Activated CD4-positive, alpha-beta T cell treated with anti-CD3 and anti-CD28 coated beads, Interleukin-2, amount 50 U/mL, for 24 hours (primary cell): Measurements from ENCODE around the gene TSPAN10.

Experiments used
- DNase-seq, 2 donors: peaks; one replicate each; pipeline ENCODE4 v3.0.0-alpha.2; 2020; ENCODE audit warnings: low read depth in 1 of 2, low spot score in 1 of 2

The TSPAN10 gene

DNA sequence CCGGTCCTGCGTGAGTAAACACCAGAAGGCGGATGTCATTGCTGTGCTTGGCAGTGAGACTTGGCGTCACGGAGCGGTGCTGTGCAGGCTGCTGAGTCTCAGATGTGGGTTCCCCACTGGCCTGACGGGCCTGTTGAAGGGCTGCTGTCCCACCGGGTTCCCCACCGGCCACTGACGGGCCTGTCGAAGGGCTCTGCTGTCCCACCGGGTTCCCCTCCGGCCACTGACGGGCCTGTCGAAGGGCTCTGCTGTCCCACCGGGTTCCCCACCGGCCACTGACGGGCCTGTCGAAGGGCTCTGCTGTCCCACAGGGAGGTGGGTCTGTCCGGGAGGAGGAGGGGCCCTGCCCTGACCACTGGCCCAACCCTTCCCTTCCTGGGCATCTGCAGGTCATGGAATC, 49.6 kb downstream of the TSPAN10 start:
- DNase-seq: no peak

DNA sequence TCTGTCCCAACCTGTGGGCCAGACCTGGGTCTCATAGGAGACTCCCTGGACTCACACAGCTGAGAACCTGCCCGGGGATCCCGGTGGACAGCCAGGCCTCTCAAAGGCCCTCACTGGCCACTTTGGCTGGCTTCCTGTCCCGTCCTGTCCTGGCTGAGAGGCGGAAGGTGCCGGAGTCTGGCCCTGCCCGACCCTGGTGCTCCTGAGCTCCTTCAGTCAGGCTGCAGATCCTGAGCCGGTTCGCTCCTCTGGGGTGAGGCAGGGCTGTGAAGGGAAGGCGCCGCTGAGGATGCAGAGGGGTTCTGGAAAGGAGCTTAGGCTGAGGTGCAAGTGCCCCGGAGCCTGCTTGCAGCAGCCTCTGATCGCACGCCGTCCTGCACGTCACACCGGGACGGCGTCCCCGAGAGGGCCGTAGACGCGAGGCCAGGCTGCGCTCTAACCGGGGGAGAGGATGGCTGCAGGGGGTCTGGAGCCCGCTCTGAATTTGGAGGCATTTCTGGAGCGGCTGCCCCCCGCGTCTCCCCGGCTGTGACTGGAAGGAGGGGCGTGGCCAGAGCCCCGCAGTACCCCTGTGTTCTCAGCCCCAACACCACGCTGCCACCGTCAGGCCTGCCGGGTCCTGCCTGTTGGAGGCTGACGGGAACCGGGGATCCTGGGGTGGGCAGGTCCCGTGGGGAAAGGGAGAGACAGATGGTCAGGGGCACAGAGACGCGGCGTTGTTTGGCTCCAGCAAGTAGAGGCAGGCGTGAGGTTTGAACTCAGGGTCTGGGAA, 51.0 kb downstream of the TSPAN10 start:
- no peak for DNase-seq

DNA sequence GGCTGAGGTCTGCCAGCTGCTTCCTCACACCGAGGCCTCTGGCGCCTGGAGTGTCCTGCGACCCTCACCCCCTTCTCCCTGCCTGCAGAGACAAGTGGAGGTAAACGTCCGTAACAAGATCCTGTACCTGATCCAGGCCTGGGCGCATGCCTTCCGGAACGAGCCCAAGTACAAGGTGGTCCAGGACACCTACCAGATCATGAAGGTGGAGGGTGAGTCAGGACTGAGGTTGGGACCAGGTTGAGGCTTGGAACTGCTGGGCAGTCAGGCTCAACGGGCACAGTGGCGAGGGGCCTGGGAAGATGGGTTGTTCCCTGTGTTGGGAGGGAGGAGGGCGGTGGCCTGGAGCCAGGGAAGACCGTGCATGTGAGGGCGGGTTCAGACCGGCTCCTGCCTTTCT, 51.6 kb downstream of the TSPAN10 start:
- DNase-seq: no peak

DNA sequence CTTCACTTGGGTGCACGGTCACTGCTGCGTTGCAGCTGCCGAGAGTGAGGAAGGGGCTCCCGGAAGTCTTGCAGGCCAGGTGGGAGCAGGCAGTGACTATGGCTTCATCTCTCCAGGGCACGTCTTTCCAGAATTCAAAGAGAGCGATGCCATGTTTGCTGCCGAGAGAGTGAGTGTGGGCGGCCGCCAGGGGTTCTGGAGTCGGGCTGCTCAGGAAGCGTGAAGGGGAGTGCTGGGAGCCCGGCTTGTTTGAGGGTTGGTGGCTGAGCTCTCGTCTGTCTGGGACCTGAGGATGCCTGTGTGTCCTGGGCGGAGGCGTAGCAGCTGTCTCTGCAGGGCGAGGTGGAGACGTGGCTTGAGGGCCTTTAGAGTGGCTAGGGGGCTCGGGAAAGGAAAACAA, 53.1 kb downstream of the TSPAN10 start:
- no peak for DNase-seq

DNA sequence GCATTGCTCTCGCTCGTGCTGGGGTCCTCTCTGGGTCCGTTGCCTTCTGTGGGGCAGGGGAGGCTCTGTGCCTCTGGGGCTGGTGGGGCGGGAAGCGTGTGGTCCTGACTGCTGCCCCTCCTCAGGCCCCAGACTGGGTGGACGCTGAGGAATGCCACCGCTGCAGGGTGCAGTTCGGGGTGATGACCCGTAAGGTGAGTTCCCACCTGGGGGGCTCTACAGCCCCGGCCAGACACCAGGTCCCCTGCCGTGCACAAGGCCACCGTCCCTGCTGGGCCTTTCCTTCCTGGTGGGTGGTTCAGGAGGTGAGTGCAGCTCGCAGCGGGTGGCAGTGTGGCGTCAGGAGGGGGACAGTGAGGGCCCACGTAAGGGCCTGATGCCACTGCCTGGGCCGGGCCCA, 53.6 kb downstream of the TSPAN10 start:
- DNase-seq: no peak

DNA sequence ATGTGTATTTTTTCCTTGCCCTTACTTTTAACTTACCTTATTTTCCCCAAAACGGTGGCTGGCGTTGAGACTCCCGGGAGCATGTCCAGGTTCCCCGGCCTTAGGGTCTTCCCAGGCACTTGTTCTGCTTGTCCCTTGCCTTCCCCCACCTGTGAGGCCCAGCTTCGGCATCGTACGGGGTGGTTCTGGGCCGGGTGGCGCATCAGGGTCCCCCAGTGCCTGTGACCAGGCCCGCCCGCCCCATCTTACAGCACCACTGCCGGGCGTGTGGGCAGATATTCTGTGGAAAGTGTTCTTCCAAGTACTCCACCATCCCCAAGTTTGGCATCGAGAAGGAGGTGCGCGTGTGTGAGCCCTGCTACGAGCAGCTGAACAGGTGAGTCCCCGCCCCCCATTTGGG, 54.2 kb downstream of the TSPAN10 start:
- no peak for DNase-seq

DNA sequence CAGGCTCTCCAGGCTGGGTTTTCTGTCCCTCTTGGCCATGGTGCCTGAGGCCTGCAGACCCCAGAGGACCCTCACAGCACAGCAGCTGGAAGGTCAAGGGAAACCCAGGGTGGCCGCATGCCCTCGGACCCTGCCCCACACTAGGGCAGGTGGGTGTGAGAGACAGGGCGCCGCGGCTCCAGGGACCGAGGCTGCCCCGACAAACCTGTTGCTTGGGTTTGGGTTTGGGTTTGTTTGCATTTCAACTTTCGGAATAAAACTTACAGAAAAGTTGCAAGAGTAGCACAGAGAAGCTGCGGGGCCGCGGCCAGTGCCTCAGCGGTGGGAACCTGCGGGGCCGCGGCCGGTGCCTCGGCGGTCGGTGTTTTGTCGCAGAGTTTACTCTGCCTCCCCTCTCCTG, 54.6 kb downstream of the TSPAN10 start:
- DNase-seq: no peak

DNA sequence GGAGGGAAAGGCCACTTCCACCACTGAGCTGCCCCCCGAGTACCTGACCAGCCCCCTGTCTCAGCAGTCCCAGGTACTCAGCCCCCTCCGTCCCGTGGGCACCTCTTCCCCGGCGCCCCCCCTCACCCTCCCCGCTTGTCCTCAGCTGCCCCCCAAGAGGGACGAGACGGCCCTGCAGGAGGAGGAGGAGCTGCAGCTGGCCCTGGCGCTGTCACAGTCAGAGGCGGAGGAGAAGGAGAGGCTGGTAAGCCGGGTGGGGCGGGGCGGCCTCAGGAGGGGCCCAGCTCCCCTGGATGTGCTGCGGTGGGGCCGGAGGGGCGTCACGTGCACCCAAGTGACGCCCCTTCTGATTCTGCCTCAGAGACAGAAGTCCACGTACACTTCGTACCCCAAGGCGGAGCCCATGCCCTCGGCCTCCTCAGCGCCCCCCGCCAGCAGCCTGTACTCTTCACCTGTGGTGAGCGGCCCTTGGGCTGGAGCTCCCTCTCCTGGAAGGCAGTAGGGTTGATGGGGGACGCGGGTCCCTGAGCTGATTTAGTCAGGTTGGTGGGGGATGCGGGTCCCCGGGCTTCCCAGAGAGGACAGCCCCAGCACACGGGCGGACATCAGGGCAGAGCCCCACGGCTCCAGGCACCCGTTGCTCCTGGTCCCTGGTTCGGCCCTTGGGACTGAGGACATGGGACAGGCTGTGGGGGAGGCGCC, 56.7 kb downstream of the TSPAN10 start:
- DNase-seq: no peak

DNA sequence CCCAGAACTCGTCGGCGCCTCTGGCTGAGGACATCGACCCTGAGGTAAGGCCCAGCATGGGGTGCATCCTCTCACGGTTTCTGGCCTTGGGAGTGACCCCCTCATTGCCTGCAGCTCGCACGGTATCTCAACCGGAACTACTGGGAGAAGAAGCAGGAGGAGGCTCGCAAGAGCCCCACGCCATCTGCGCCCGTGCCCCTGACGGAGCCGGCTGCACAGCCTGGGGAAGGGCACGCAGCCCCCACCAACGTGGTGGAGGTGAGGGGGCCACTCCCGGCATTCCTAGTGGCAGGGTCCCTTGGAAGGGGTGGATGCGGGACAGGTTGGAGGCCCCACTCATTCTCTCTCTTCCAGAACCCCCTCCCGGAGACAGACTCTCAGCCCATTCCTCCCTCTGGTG, 57.8 kb downstream of the TSPAN10 start:
- no peak for DNase-seq

DNA sequence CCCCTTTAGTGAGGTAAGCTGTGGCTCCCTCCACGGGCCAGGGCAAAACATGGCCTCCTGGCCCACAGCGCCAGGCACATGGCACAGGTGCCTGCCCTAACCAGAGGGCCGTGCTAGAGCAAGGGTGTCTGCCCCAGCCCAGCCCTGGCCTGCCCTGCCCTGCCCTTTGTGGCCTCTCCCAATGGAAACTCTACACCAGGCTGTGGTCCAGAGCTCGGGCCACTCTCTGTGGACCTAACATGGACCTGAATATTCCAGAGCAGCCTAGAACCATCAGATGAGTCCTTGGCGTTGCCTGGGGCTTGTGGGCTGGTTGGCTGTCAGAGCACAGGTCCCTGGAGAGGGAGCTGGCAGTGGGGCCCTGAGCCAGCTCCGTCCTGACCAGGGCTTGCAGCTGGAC, 58.2 kb downstream of the TSPAN10 start:
- DNase-seq: no peak

DNA sequence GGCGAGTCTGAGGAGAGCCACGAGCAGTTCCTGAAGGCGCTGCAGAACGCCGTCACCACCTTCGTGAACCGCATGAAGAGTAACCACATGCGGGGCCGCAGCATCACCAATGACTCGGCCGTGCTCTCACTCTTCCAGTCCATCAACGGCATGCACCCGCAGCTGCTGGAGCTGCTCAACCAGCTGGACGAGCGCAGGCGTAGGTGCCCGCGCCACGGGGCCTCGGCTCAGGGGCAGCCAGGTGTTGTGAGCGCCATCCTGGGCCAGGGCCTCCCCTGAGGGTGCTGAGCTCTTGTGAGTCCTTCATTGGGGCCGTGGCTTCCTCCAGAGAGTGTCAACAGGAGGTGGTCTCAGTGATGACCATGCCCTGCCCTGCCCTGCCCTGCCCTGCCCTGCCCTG, 58.8 kb downstream of the TSPAN10 start:
- no peak for DNase-seq

DNA sequence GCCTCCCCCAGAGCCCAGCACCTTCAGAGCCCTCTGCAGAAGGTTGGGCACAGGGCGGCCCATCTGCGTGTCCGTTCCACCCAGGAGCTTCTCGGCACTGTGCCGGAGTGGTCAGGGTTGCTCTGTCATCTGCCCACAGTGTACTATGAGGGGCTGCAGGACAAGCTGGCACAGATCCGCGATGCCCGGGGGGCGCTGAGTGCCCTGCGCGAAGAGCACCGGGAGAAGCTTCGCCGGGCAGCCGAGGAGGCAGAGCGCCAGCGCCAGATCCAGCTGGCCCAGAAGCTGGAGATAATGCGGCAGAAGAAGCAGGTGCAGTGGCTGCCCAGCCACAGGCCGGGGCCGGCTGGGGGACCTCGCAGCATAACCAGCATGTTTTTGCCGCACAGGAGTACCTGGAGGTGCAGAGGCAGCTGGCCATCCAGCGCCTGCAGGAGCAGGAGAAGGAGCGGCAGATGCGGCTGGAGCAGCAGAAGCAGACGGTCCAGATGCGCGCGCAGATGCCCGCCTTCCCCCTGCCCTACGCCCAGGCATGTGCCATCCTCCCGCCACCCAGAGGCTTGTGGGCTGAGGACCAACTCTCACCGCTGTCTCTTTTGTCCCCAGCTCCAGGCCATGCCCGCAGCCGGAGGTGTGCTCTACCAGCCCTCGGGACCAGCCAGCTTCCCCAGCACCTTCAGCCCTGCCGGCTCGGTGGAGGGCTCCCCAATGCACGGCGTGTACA, 59.4 kb downstream of the TSPAN10 start:
- DNase-seq: no peak

DNA sequence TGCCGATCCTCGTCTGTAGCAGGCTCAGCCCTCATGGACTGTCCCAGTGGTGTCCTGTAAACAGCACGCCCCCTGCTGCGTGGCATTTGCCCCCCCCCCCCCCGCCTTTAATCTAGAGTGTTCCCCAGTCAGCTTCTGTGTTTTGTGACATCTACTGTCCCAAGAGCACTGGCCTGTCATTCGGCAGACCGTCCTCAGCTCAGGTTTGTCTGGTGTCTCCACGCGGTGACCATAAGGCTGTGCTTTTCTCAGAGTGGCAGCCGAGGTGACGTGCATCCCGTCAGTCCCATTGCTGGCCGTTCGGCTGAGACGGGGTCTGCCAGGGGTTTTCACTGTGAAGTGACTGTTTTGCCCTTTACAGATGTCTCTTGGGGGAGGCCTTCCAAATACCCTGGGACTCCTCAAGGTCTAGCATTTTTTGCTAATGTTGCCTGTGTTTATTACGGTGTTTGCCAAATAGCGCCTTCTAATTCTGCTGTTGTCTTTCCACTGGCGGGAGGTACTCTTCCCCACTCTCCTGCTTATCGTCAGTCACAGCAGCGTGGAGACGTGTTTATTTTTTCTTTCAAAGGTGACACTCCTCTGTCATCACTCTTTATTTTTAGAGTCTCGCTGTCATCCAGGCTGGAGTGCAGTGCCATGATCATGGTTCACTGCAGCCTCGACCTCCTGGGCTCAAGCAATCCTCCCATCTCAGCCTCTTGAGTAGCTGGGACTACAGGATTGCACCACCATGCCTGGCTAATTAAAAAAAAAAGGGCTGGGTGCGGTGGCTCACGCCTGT, 60.5 kb downstream of the TSPAN10 start:
- DNase-seq: no peak
